HEK293T (cell line): ENCODE data around the gene DSPP.

ENCODE experiments used
- ELF4 ChIP-seq: fragments of 450-650 bp; IDR thresholded peaks from 2 replicates; pipeline ENCODE4 v1.6.1; 2017; ENCODE audit warnings: antibody characterized with exemption
- FOXK2 ChIP-seq: fragments of 450-650 bp; IDR thresholded peaks from 2 replicates; pipeline ENCODE4 v1.6.1; 2016; ENCODE audit warnings: mild to moderate bottlenecking
- FOXM1 ChIP-seq: fragments of 450-650 bp; IDR thresholded peaks from 2 replicates; pipeline ENCODE4 v1.6.1; 2017; ENCODE audit warnings: mild to moderate bottlenecking, borderline replicate concordance
- LEF1 ChIP-seq: fragments of 450-650 bp; IDR thresholded peaks from 2 replicates; pipeline ENCODE4 v1.6.1; 2017; ENCODE audit warnings: mild to moderate bottlenecking, borderline replicate concordance
- SUZ12 ChIP-seq: fragments of 450-650 bp; IDR thresholded peaks from 2 replicates; pipeline ENCODE4 v1.6.1; 2016; ENCODE audit warnings: mild to moderate bottlenecking
- TF ChIP-seq, protein P1 (sequence below): fragments of 450-650 bp; IDR thresholded peaks from 2 replicates; pipeline ENCODE4 v1.6.1; 2016

DNA sequence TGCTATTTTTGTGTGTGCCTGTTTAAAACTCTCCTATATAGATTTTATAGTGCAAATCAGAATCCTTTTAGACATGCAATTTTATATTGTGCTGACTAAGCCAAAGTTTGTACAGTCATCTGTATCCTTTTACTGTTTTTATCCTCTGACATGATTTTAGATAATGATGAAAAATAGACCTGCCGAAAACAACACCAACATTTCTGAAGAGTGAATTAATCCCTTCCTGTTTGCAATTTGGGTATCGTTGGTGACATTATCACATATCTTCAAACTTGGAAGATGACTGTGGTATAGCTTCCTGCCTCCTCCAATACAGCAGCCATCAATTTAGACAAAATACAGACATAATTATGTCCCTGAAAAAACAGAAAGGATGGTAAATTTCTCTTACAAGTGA is 28.9 kb upstream of the DSPP start:
- TF ChIP-seq FOXM1 (no peak), SUZ12 (no peak), ELF4 (no peak), FOXK2 (no peak), LEF1 (no peak)
- TF ChIP-seq, protein P1, sequence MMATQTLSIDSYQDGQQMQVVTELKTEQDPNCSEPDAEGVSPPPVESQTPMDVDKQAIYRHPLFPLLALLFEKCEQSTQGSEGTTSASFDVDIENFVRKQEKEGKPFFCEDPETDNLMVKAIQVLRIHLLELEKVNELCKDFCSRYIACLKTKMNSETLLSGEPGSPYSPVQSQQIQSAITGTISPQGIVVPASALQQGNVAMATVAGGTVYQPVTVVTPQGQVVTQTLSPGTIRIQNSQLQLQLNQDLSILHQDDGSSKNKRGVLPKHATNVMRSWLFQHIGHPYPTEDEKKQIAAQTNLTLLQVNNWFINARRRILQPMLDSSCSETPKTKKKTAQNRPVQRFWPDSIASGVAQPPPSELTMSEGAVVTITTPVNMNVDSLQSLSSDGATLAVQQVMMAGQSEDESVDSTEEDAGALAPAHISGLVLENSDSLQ = no peak
